ENCODE data around the gene WDR20. TPM values are rescaled to one million over a fixed set of nuclear protein-coding genes. Genes with fewer than 3 reads are reported as not detected.

Gene WDR20
- polyA plus RNA-seq, 1 of the 3 experiments (the other 2 are of a cell fraction): 12.4 TPM

DNA sequence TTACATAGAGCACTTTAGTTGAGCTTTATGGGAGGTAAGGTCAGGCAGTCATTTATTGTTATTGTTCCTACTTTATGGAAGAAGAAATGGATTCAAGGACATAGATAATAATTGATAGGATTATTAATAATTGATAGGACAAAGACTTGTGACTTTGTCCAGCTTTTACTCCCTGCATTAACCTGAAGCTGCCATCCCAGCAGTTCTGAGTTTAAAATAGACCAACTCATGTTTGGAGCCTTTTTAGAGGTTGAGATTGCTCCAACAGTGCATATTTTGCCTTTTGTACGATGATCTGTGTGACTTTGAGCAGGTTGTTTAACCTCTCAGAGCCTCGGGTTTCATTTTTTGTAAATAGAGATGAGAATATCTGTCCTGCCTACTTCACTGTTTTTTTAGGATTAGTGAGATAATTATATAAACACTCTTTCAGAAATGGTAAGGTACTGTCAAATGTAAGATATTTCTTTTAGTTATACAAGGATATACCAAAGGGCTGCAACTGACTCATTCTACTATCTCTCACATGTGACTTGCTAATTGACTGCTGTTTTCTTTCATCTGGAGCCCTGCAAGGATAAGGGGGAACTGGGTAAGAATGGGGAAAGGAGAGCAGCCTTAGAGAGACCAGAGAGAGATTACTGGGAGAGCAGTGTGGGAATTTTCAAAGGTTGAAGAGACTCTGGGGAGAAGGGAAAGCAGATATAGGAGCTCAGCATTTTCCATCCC lies 15.3 kb downstream of the WDR20 start:
- no peaks in the 10 kb centered on the region for H3K27me3 ChIP-seq (ENCODE audit: insufficient read depth)
- no peak overlapping the region for H3K9ac ChIP-seq
- peaks cover 0 to 10% of the 10 kb centered on the region in 2 experiments for H3K36me3 ChIP-seq (replicated peaks in 1 of 2; ENCODE audit: control insufficient read depth in 1 of 2, insufficient read depth in 2 of 2, low read length in 1 of 2)
- peaks cover 92% of the 10 kb centered on the region for H3K79me2 ChIP-seq (ENCODE audit: insufficient read depth)
- H3K9me2 ChIP-seq: no peaks in the 10 kb centered on the region
- POLR2A ChIA-PET: interaction anchor here (0.5 kb wide), 1 partner anchor 79 kb away, joined by 4 read pairs; no protein-coding TSS in a partner anchor
- peaks cover 2 to 11% of the 10 kb centered on the region in 2 experiments; a peak in 2 of 4 replicates for H3K4me1 ChIP-seq (ENCODE audit: control insufficient read depth in 1 of 2, insufficient read depth in 2 of 2, low read depth in 1 of 2, low read length in 1 of 2)
- 74% methylated on average over 2 of the region's 2 CpGs for WGBS (ENCODE audit: low lambda C conversion rate)
- TF ChIP-seq MXI1 (IDR thresholded peaks at IDR 0.05; ENCODE audit: low read depth, low read length) (peak; percentile 52; the same call in 1 of the 2 replicates), ELF1 (IDR thresholded peaks at IDR 0.05) (no peak)
- no peak overlapping the region for H3K4me3 ChIP-seq (ENCODE audit: low read depth in 2 of 2, low read length in 1 of 2)
- CTCF ChIA-PET: interaction anchor here (0.8 to 1.9 kb wide), 4 partner anchors 10 to 168 kb away, joined by 3 to 6 read pairs (median 4); no protein-coding TSS in a partner anchor
- peak overlapping the region; percentile 36 to 46 for H3K27ac ChIP-seq (ENCODE audit: low read depth in 2 of 2, low read length in 1 of 2)
- peak overlapping the region; percentile 21; the same call in 1 of the 2 replicates for H3K4me2 ChIP-seq
- H3K9me3 ChIP-seq: no peaks in the 10 kb centered on the region
- peaks cover 60% of the 10 kb centered on the region for H4K20me1 ChIP-seq (ENCODE audit: insufficient read depth)
- no peak overlapping the region for H2AFZ ChIP-seq (ENCODE audit: low read depth)
- DNase-seq: peak; percentile 42
- H3F3A ChIP-seq (replicated peaks; ENCODE audit: insufficient read depth): peaks cover 9% of the 10 kb centered on the region

DNA sequence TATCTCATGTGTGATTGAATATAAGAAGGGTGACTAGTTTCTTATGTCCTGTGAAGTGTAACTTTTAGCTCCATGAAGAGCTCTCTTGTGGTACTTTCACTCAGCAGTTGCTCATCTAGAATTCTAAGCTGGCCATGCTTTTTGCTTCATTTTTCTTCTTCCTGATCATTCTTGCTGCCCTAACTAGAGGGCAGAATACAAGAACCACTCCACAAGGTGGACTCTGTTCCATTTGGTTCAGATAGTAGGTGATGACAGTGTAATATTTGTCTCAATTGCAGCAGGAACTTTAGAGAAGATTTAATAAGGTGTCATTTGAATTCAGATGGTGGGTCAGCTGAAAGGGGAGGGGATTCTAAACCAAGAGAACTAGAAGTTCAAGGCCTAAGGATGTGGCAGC lies 17.6 kb downstream of the WDR20 start:
- Histone ChIP-seq H3K4me3 (ENCODE audit: low read depth in 2 of 2, low read length in 1 of 2) (no peak overlapping the region), H3K27me3 (ENCODE audit: insufficient read depth) (no peaks in the 10 kb centered on the region), H2AFZ (ENCODE audit: low read depth) (no peak overlapping the region), H3K9ac (no peak overlapping the region), H4K20me1 (ENCODE audit: insufficient read depth) (peaks cover 66% of the 10 kb centered on the region), H3K79me2 (ENCODE audit: insufficient read depth) (peaks cover 89% of the 10 kb centered on the region), H3K27ac (ENCODE audit: low read depth in 2 of 2, low read length in 1 of 2) (no peak overlapping the region), H3K36me3 (replicated peaks in 1 of 2; ENCODE audit: control insufficient read depth in 1 of 2, insufficient read depth in 2 of 2, low read length in 1 of 2) (peaks cover 0 to 5% of the 10 kb centered on the region in 2 experiments), H3K9me2 (no peaks in the 10 kb centered on the region), H3K4me2 (no peak overlapping the region), H3K4me1 (ENCODE audit: control insufficient read depth in 1 of 2, insufficient read depth in 2 of 2, low read depth in 1 of 2, low read length in 1 of 2) (peaks cover 2 to 11% of the 10 kb centered on the region in 2 experiments; a peak in 2 of 4 replicates), H3F3A (replicated peaks; ENCODE audit: insufficient read depth) (peaks cover 9% of the 10 kb centered on the region), H3K9me3 (no peaks in the 10 kb centered on the region)
- POLR2A ChIA-PET: no interaction called here
- no peak for DNase-seq
- CTCF ChIA-PET: interaction anchor here (1.3 to 1.6 kb wide), 2 partner anchors 9 to 157 kb away, joined by 3 to 5 read pairs; no protein-coding TSS in a partner anchor
- TF ChIP-seq, protein P1, sequence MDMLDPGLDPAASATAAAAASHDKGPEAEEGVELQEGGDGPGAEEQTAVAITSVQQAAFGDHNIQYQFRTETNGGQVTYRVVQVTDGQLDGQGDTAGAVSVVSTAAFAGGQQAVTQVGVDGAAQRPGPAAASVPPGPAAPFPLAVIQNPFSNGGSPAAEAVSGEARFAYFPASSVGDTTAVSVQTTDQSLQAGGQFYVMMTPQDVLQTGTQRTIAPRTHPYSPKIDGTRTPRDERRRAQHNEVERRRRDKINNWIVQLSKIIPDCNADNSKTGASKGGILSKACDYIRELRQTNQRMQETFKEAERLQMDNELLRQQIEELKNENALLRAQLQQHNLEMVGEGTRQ (IDR thresholded peaks at IDR 0.05; ENCODE audit: borderline replicate concordance, low read depth, low read length): no peak
- TF ChIP-seq JUND (IDR thresholded peaks at IDR 0.05) (no peak), EZH2phosphoT487 (IDR thresholded peaks at IDR 0.05; ENCODE audit: borderline replicate concordance, low read depth) (no peak), MEF2A (IDR thresholded peaks at IDR 0.05; ENCODE audit: borderline replicate concordance, low read depth) (no peak), RXRA (IDR thresholded peaks at IDR 0.05; ENCODE audit: borderline replicate concordance, low read depth) (no peak), CHD2 (IDR thresholded peaks at IDR 0.05; ENCODE audit: low read length, partially characterized antibody) (no peak), TAF1 (IDR thresholded peaks at IDR 0.05; ENCODE audit: borderline replicate concordance, low read depth, low read length) (no peak), FOXM1 (IDR thresholded peaks at IDR 0.05; ENCODE audit: low read depth) (no peak), RAD21 (IDR thresholded peaks at IDR 0.05; ENCODE audit: low read length) (no peak), MXI1 (IDR thresholded peaks at IDR 0.05; ENCODE audit: low read depth, low read length) (no peak), POLR2AphosphoS5 (IDR thresholded peaks at IDR 0.05; ENCODE audit: low read depth, low read length) (no peak), FOXJ3 (CRISPR knock-in tag; IDR thresholded peaks at IDR 0.05) (no peak), FOSL2 (IDR thresholded peaks at IDR 0.05; ENCODE audit: borderline replicate concordance, low read depth) (no peak), NFIC (IDR thresholded peaks at IDR 0.05; ENCODE audit: borderline replicate concordance) (no peak)
- TF ChIP-seq, protein P2, sequence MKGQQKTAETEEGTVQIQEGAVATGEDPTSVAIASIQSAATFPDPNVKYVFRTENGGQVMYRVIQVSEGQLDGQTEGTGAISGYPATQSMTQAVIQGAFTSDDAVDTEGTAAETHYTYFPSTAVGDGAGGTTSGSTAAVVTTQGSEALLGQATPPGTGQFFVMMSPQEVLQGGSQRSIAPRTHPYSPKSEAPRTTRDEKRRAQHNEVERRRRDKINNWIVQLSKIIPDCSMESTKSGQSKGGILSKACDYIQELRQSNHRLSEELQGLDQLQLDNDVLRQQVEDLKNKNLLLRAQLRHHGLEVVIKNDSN (IDR thresholded peaks at IDR 0.05; ENCODE audit: borderline replicate concordance, low read depth): no peak
- TF ChIP-seq, protein P3, sequence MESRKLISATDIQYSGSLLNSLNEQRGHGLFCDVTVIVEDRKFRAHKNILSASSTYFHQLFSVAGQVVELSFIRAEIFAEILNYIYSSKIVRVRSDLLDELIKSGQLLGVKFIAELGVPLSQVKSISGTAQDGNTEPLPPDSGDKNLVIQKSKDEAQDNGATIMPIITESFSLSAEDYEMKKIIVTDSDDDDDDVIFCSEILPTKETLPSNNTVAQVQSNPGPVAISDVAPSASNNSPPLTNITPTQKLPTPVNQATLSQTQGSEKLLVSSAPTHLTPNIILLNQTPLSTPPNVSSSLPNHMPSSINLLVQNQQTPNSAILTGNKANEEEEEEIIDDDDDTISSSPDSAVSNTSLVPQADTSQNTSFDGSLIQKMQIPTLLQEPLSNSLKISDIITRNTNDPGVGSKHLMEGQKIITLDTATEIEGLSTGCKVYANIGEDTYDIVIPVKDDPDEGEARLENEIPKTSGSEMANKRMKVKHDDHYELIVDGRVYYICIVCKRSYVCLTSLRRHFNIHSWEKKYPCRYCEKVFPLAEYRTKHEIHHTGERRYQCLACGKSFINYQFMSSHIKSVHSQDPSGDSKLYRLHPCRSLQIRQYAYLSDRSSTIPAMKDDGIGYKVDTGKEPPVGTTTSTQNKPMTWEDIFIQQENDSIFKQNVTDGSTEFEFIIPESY (IDR thresholded peaks at IDR 0.05; ENCODE audit: borderline replicate concordance, low read depth): no peak
- TF ChIP-seq, protein P4, sequence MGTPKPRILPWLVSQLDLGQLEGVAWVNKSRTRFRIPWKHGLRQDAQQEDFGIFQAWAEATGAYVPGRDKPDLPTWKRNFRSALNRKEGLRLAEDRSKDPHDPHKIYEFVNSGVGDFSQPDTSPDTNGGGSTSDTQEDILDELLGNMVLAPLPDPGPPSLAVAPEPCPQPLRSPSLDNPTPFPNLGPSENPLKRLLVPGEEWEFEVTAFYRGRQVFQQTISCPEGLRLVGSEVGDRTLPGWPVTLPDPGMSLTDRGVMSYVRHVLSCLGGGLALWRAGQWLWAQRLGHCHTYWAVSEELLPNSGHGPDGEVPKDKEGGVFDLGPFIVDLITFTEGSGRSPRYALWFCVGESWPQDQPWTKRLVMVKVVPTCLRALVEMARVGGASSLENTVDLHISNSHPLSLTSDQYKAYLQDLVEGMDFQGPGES (IDR thresholded peaks at IDR 0.05; ENCODE audit: low read depth, low read length): no peak
